DND-41 (cell line): ENCODE results near the gene TFDP2.
A peak's percentile ranks its signal among the peaks of the same experiment; 100 is the strongest.

Experiments
- ATAC-seq: fragments of 200-7000 bp; cut with Tn5 transposase; 3 replicates; pipeline ENCODE4 v1.9.1; 2021; ENCODE audit warnings: low read depth; ENCODE audit not compliant: insufficient read depth
- DNase-seq: peaks from one replicate; pipeline ENCODE4 v3.0.0-alpha.2; 2020
- H2AFZ ChIP-seq: 2 replicates; pipeline ENCODE4 v1.6.0; 2012; ENCODE audit warnings: low read depth, low read length
- H3K27ac ChIP-seq: 2 replicates; pipeline ENCODE4 v1.5.1; 2012; ENCODE audit warnings: low read length, inconsistent platforms
- H3K27me3 ChIP-seq: fragments of 200-600 bp; sonication (generic); 2 replicates; pipeline ENCODE4 v1.6.0; 2012; ENCODE audit warnings: low read length, mild to moderate bottlenecking, inconsistent platforms; ENCODE audit not compliant: insufficient read depth, poor library complexity
- H3K36me3 ChIP-seq: 2 replicates; pipeline ENCODE4 v1.5.1; 2012; ENCODE audit warnings: low read length, inconsistent platforms; ENCODE audit not compliant: insufficient read depth
- H3K4me1 ChIP-seq: 2 replicates; pipeline ENCODE4 v1.5.1; 2012; ENCODE audit warnings: mild to moderate bottlenecking, low read length; ENCODE audit not compliant: insufficient read depth
- H3K4me2 ChIP-seq: 2 replicates; pipeline ENCODE4 v1.6.0; 2012; ENCODE audit warnings: mild to moderate bottlenecking, moderate library complexity, low read length, inconsistent platforms; ENCODE audit not compliant: insufficient read depth
- H3K4me3 ChIP-seq, 2 experiments: fragments of 200-600 bp in 1 of 2; shearing (Covaris generic) in 1 of 2; 2 replicates each; pipeline ENCODE4 v1.5.1; 2012 to 2016; ENCODE audit warnings: inconsistent platforms in 2 of 2, low read length in 2 of 2, mild to moderate bottlenecking in 2 of 2, low read depth in 1 of 2, moderate library complexity in 1 of 2
- H3K79me2 ChIP-seq: 2 replicates; pipeline ENCODE4 v1.6.0; 2012; ENCODE audit warnings: low read length, inconsistent platforms; ENCODE audit not compliant: insufficient read depth
- H3K9ac ChIP-seq: 2 replicates; pipeline ENCODE4 v1.6.0; 2012; ENCODE audit warnings: low read depth, mild to moderate bottlenecking, inconsistent platforms, low read length, moderate library complexity
- H3K9me3 ChIP-seq: 2 replicates; pipeline ENCODE4 v1.5.1; 2012; ENCODE audit warnings: low read length, moderate library complexity, mild to moderate bottlenecking, inconsistent platforms; ENCODE audit not compliant: insufficient read depth, severe bottlenecking
- H4K20me1 ChIP-seq: 2 replicates; pipeline ENCODE4 v1.6.0; 2012; ENCODE audit warnings: low read length; ENCODE audit not compliant: insufficient read depth
- EZH2 ChIP-seq: IDR thresholded peaks from 3 replicates; pipeline ENCODE4 v1.6.1; 2012; ENCODE audit warnings: borderline replicate concordance, low read depth, mild to moderate bottlenecking, moderate library complexity, low read length, inconsistent platforms; ENCODE audit not compliant: severe bottlenecking
- TF ChIP-seq, protein P1 (sequence below): IDR thresholded peaks from 2 replicates; pipeline ENCODE4 v1.5.1; 2012; ENCODE audit warnings: borderline replicate concordance, low read length, moderate library complexity, mild to moderate bottlenecking; ENCODE audit not compliant: poor library complexity, severe bottlenecking; ENCODE audit errors: extremely low read depth

TFDP2 gene

DNA sequence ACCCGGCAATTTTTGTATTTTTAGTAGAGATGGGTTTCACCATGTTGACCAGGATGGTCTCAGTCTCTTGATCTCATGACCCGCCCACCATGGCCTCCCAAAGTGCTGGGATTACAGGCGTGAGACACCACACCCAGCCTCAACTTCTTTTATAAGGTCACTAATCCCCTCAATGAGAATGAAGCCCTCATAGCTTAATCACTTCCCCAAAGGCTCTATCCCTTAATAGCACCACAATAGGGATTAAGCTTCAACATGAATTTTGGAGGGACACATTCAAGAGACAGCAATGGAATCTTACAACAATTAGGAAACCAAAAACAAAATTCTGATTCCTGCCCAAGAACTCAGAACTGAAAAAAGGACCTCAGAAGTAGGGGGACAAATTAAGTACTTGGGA, 146.1 kb downstream of the TFDP2 start:
- no peak for TF ChIP-seq EZH2
- TF ChIP-seq, protein P1, sequence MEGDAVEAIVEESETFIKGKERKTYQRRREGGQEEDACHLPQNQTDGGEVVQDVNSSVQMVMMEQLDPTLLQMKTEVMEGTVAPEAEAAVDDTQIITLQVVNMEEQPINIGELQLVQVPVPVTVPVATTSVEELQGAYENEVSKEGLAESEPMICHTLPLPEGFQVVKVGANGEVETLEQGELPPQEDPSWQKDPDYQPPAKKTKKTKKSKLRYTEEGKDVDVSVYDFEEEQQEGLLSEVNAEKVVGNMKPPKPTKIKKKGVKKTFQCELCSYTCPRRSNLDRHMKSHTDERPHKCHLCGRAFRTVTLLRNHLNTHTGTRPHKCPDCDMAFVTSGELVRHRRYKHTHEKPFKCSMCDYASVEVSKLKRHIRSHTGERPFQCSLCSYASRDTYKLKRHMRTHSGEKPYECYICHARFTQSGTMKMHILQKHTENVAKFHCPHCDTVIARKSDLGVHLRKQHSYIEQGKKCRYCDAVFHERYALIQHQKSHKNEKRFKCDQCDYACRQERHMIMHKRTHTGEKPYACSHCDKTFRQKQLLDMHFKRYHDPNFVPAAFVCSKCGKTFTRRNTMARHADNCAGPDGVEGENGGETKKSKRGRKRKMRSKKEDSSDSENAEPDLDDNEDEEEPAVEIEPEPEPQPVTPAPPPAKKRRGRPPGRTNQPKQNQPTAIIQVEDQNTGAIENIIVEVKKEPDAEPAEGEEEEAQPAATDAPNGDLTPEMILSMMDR = no peak
- ATAC-seq (no peak), DNase-seq (no peak)
- H3K79me2 ChIP-seq = peaks cover 98% of the 10 kb centered on the region
- peaks cover 2% of the 10 kb centered on the region; the same call in 1 of the 2 replicates for H3K4me1 ChIP-seq
- H4K20me1 ChIP-seq = peaks cover 54% of the 10 kb centered on the region
- H2AFZ ChIP-seq = no peak overlapping the region
- no peaks in the 10 kb centered on the region for H3K27me3 ChIP-seq
- H3K36me3 ChIP-seq = peaks cover 91% of the 10 kb centered on the region
- no peak overlapping the region for H3K4me2 ChIP-seq
- H3K4me3 ChIP-seq = no peak overlapping the region
- H3K9me3 ChIP-seq = no peaks in the 10 kb centered on the region
- H3K27ac ChIP-seq = no peak overlapping the region
- H3K9ac ChIP-seq = no peak overlapping the region

DNA sequence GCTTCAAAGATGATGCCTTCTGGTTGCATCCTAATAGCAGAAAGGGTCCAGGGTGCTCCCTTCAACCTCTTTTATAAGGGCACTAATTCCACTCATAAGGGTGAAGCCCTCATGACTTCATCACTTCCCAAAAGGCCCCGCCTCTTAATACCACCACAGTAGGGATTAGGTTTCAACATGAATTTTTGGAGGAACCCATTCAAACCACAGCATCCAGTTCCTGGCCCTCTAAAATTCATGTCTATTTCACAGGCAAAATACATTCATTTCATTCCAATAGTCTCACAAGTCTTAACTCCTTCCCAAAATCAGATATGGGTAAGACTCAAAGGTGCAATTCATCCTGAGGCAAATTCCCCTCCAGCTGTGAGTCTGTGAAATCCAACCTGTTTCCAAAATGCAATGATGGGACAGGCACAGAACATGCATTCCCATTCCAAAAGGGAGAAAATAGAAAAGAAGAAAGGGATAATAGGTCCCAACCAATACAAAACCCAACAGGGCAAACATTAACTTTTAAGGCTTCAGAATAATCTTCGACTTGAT, 148.9 kb downstream of the TFDP2 start:
- no peak for ATAC-seq
- TF ChIP-seq EZH2 = no peak
- TF ChIP-seq, protein P1 = no peak
- no peak overlapping the region for H2AFZ ChIP-seq
- H3K4me1 ChIP-seq = peaks cover 2% of the 10 kb centered on the region; the same call in 1 of the 2 replicates
- H4K20me1 ChIP-seq = peaks cover 47% of the 10 kb centered on the region
- no peaks in the 10 kb centered on the region for H3K9me3 ChIP-seq
- peaks cover 97% of the 10 kb centered on the region for H3K79me2 ChIP-seq
- DNase-seq = no peak
- peaks cover 75% of the 10 kb centered on the region for H3K36me3 ChIP-seq
- no peak overlapping the region for H3K9ac ChIP-seq
- H3K27me3 ChIP-seq = no peaks in the 10 kb centered on the region
- no peak overlapping the region; the same call in 1 of the 2 replicates for H3K27ac ChIP-seq
- no peak overlapping the region for H3K4me2 ChIP-seq
- no peak overlapping the region for H3K4me3 ChIP-seq

DNA sequence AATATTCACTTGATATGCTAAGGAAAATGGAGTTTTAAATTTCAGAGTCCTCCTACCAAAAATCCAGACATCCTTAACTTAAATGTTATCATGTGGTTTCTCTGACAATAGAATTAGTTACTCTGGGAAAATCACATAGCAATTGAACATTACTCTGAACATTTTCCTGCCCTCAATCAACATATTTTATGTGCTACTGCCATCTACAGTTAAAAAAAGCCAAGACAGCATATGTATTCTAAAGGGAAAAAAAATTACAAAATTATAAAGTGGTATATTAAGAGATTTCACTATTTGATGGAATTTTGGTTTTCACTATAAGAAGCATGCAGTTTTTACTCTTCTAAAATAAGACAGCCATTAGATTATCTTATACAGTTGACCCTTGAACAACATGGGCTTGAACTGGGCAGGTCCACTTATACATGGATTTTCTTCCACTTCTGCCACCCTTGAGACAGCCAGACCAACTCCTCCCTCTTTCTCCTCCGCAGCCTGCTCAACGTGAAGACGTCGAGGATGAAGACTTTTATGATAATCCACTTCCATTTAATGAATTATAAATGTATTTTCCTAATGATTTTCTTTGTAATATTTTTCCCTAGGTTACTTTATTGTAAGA, 150.6 kb downstream of the TFDP2 start:
- Histone ChIP-seq H3K4me1 (peaks cover 2% of the 10 kb centered on the region; the same call in 1 of the 2 replicates), H3K27ac (no peak overlapping the region), H3K9me3 (no peaks in the 10 kb centered on the region), H3K36me3 (peaks cover 74% of the 10 kb centered on the region), H2AFZ (no peak overlapping the region), H3K4me2 (no peak overlapping the region), H3K27me3 (no peaks in the 10 kb centered on the region), H3K79me2 (peaks cover 96% of the 10 kb centered on the region), H4K20me1 (peaks cover 45% of the 10 kb centered on the region), H3K4me3 (no peak overlapping the region), H3K9ac (no peak overlapping the region)
- no peak for TF ChIP-seq EZH2
- TF ChIP-seq, protein P1 = peak; percentile 56
- ATAC-seq (peak; percentile 58; the same call in 2 of the 3 replicates), DNase-seq (no peak)
